ENCODE data around the gene SMIM43. TPM values are rescaled to one million over a fixed set of nuclear protein-coding genes. Genes with fewer than 3 reads are reported as not detected.
A peak's percentile ranks its signal among the peaks of the same experiment; 100 is the strongest.
"Not testable (repeated sequence)": the region's sequence is repeated elsewhere in the genome, so short reads cannot be mapped to it uniquely, and the experiment has no call there.

The SMIM43 gene
- polyA plus RNA-seq, 12 donors, result 0.55 to 2.8 (median 1.7) TPM; not detected in 2

DNA sequence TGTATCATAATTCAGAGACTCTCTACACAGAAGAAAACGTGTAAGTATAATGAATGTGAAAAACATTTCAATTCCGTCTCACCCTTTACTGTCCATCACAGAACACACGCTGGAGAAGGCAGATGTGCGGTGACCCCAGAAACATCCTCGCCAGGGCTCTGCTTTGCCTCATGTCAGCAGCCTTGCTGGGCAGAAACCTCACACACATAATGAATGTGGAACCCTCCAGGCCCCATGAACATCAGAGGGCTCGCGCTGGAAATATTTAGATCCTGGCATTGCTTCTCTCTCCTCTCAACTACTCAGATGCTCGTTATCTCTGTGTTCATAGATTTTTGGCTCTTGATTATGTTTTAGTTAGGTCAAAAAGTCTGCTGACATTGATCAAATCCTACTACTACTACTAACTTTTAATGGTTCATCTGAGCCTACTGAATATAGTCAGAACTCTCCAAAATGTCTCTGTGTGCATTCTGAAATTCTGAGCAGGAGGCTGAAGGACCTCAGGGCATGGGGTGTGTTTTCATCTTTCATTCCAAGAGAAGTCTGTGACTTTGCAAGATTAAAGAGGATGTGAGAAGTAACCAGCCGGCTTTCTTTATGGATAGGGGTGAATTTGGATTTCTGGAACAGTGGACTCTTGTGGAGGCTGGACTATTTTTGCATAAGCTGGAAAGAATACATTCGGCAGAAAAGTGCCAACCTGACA lies 27.0 kb downstream of the SMIM43 start:
- no peak for DNase-seq

DNA sequence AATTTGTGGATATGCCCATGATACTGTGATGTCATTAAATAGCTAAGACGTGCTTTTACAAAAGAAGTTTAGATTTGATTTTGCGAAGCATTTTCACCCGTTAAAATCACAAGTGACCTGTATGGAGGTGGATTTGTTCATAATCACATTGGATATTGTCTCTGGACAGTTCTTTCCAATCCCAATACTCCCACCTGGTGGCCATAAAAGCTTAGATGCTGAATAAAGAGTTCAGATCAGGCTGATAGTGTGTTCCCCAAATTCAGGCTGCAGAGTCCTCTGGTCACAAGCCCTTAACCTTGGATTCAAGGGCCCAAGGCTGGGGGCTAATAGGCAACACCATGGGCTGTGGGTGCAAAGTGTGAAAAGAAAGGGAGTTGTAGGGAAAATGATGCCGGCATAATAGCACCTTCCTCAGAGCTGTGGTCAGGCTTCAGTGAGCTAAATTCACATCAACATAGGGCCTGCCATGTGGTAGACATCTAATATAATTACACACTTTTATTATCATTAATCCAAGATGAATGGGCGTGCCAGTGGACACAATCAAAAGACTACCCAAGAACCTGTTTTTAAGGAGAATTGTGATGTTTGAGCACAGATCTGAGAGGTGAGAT lies 28.1 kb downstream of the SMIM43 start:
- peak; percentile 48 for DNase-seq

DNA sequence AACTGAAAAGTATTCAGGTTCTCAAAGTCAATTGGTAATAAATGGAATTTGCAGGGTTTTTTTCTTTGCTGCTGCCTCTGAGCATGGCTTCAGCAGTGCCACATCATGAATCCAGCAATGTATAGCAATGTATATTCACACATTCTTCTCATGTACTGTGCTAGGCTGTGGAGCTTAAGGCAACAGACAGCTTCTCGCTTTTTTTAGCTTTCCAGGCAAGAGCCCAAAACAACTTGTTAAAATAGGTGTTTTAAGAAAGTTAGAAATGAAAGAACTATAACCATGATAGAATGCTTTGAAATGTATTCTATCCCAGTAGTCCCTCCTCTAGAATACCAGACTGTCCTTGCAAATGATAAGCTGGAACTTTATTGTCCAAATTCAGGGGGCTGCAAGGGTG lies 30.4 kb downstream of the SMIM43 start:
- DNase-seq, result no peak

DNA sequence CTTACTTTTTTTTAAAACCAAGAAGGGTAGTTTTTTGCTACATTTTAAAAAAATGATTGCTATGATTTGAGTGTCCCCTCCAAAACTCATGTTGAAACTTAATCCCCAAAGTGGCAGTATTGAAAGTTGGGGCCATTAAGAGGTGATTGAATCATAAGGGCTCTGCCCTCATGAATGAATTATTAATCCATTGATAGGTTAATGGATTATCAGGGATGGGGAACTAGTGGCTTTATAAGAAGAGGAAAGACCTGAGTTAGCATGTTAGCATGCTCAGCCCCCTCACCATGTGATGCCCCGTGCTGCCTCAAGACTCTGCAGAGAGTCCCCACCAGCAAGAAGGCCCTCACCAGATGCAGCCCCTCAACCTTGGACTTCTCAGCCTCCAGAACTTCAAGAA lies 31.0 kb downstream of the SMIM43 start:
- no peak for DNase-seq

DNA sequence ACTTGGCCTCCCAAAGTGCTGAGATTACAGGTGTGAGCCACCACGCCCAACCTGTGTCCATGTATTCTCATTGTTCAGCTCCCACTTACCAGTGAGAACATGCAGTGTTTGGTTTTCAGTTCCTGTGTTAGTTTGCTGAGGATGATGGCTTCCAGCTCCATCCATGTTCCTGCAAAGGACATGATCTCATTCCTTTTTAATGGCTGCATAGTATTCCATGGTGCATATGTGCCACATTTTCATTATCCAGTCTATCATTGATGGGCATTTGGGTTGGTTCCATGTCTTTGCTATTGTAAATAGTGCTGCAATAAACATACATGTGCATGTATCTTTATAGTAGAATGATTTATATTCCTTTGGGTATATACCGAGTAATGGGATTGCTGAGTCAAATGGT lies 35.2 kb downstream of the SMIM43 start:
- DNase-seq, result not testable (repeated sequence)

DNA sequence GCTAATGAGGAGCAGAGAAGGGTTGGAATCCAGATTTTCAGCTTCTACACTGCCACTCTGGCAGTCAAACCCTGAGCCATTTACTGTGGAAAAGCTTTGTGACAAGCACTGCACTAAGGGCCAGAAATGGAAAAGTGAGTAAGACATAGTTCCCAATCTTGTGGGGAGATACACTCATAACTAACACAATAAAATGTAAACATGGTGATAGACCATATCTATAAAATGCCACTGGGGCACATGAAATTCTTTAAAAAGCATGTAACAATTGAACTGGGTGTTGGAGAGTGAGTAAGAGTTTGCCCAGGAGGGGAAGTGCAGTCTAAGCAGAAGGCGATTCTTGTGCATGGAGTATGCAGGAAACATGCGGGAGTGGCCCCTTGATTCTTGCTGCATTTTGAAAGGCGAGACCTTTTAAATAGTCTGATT lies 36.2 kb downstream of the SMIM43 start:
- DNase-seq, result no peak

DNA sequence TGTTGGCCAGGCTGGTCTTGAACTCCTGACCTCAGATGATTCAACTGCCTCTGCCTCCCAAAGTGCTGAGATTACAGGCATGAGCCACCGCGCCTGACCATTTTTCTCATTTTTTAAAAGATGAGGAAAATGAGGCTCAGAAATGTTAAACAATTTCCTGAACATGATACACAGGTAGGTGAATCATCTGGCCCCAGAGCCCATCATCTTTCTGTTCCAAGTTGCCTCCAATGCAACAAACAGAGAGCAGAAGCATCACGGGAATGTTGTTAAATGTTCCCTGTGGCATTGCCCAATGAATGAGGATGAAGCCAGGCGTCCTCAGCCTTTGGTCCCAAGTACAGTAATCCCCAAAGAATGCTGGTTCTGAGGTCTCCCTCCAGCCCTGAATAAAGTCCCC lies 36.9 kb downstream of the SMIM43 start:
- DNase-seq, result no peak

DNA sequence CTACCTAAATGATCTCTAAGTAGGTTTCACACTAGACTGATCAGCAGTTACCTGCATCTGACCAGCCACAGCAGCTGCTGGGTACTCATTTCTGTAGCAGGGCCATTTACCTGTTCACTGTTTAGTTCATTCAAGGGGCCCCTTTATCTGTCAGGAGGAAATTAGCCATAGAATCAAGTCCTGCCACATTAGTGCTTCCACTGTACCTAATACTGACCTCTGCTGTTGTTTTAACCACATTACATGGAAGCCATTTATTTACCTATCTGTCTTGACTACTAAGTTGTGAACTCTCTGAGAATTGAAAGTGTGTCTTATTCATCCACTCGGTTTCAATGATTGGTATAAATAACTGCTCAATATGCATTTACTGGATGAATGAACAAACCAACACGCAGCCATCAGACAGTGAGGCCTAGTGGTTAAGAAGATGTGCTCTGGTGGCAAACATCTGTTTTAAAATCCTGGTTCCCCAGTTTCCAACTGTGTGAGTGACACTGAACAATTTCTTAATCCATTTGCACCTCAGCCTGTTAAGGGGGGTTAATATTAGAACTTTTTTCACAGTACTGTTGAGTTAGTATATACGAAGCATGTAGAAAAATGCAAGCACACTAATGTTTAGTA lies 38.2 kb downstream of the SMIM43 start:
- peak; percentile 56 for DNase-seq

DNA sequence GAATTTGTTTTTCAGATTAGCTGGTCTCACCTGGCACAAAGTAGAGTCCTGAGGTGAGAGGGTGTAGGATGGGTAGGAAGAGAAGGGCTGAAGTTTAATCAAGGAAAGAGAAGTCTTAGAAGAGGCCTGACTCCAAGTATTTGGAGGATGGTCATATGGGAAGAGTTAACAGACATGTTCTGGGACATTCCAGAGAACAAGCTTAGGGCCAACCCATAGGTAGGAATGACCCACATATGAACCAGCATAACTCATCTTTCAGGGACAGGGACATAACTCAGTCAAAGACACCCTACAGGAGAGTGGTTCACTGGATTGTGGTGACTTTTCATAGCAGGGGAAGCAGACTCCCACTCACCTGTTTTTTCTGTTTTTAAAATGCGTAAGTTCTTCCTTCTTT lies 40.3 kb downstream of the SMIM43 start:
- no peak for DNase-seq

DNA sequence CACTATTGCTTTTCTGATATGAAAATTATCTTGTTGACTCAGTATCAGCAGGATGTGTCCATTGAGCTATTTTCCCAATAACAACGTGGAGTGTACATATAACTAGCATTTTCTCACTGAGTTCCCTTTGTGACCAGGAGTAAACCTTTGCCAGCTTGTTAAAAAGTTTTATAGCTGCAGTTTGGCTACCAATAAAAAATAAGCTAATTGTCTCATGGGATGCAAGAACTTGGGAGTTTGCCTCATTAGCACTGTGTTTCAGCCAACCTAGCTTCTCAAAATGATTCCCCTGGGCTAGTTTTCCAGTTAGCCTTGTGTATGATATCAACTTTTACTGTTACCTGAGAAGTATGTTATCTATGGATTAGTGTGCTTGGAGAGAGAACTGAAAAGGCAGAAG lies 43.3 kb downstream of the SMIM43 start:
- DNase-seq, result no peak

DNA sequence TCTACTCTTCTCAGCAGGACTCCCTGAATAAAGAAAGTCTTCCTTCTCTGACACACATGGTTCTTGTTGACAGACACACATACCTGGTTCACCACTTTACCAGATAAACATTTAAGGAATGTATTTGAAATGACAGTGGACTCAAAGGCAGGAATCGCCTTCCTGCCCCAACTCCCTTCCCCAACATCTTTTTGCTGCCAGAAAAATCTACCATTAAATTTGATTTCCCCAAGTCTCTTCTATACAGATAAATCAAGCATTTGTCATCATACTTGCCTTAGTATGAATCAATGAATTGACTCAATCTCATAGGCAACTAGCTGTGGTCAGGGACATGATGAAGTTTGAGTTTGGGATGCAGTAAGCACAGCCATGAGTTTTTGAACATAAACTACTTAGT lies 44.9 kb downstream of the SMIM43 start:
- no peak for DNase-seq

DNA sequence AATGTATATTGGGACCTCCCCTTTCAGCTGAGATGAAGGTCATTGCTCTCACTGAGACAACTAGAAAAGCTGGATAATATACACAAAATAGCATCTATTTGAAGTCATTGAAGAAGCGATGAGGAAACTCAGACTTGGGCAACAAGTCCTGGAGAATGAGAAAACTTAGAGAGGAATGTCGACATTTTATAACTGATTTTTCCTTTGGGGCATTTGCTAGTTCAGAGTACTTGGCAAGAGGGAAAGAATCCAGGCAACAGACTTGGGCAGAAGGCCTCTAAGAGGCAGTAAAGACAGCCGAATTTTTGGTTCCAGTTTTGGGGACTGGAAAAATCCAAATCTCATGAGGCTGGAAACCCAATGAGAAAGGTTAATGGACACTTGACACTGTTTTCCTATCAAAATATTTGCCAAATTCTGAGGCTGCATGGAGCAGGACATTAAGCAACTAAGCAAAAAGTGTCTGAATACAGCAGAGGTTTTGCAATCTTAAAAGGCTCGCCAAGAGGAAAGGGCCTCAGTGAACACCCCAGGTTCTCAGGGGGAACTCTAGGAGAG lies 47.2 kb downstream of the SMIM43 start:
- no peak for DNase-seq

DNA sequence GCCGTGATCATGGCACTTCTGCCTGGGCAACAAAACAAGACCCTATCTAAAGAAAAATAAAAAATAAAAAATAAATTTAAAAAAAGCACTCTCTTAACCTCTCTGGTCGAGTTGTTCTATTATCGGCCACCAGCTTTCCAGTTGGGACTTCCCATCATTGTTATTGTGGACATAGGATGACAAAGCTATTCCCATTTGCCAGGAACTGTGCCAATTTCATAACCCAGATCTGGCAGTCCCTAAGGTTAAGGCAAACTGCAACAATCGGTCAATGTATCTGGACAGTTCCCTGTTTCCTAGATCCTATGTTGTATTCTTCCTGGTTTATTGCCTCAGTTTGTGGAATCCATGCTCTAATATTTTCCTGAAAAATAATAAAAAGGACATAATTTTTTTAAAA lies 50.4 kb downstream of the SMIM43 start:
- DNase-seq, result no peak

DNA sequence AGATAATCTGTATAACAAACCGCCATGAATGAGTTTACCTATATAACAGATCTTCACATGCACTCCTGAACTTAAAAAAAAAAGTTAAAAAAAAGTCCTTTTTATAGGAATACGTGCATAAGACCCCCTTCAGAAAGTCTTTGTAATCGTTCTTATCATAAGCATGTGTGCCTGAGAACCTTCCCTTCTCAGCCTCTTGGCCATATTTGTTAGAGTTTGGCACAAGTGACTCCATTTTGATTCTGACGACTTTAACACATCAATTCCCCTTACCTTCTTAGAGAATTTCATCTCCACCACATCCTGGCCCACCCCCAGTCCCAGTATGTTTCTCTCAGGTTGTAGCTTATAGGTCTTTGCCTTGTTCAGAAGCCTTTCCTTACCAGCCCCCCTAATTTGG lies 52.2 kb downstream of the SMIM43 start:
- no peak for DNase-seq

DNA sequence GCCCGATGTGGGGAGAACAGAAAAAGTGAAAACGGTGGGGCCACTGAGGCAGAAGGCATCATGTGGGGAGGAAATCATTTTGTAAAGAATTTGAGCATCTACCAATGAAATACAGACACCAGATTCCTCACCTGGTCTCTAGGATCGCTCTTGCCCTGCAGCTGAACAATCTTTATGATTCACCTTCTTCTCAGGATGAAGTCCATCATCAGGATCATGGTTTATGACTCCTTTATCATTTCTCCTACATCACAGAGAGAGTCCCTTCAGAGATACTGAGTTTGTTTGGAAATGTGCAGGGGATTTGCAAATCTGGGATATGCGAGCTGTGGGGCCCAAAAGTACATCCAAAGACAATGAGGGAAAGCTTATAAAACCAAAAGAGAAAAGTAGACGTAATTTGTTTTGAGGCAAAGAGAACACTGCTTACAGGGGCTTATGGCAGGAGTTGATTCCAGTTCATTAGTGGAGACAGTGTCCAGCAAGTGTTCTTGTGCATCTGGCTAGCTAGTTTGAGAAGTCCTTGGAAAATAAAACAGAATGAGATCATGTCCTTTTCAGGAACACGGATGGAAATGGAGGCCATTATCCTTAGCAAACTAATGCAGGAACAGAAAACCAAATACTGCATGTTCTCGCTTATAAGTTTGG lies 52.8 kb downstream of the SMIM43 start:
- peak; percentile 48 for DNase-seq

DNA sequence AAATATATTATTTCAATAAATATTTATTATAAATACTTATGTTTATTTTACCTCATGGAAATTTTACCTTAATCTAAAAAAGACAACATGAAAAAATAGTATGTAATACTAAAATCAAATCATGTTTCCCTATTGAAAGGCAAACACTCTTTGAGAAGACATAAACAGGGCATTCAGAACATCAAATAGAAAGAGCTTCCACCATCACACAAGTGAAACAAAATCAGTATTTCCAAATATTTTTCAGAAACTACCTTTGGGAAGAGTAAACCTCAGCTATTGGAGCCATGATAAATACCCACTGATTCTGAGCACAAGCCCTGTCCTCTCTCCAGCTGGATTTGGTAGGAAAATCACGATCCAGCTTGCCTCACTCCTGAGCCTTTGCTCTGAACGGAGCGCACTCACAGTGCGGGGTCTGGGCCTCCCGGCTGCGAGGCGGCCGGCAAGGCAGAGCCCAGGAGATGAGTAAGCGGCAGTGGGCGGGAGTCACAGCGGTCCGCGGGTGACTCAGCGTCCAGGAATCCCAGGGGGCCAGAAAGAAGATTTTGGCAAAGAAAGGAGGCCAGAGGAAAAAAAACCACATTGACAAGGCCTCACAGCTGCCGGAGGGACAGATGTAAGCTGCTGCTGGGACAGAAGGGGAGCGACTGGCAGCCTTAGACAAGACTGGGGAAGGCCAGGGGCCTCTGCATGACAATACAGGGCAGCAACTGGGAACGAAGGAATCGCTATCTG lies 53.5 kb downstream of the SMIM43 start:
- peak; percentile 84 for DNase-seq

DNA sequence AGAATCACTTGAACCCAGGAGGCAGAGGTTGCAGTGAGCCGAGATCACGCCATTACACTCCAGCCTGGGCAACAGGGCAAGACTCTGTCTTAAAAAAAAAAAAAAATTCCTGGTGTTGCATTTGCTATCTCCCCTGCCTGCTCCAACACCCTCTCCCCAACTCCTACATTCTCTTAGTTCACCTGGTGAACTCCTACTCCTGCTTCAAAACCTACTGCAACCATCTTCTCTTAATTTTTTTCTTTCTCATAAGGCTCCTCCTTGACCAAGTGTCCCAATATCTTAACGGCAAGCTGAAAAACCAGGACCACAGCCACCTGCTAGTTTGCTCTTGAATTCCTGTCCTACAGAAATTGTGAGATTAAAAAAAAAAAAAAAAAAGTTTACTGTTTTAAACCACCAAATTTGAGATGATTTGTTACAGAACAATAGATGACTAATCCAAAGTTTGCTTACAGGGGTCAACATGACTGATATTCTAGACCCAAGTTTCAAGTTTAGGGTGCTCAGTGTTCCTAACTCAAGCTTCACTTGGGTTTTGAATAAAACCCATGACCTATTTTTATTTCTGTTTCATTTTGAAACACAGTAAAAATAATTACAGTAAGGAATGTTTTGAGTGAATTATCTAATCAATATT lies 55.1 kb downstream of the SMIM43 start:
- no peak for DNase-seq

All from muscle of arm (tissue), 12 donors.